ENCODE results near the gene WBP1.
"Not testable (repeated sequence)": the region's sequence is repeated elsewhere in the genome, so short reads cannot be mapped to it uniquely, and the experiment has no call there.

WBP1 gene

DNA sequence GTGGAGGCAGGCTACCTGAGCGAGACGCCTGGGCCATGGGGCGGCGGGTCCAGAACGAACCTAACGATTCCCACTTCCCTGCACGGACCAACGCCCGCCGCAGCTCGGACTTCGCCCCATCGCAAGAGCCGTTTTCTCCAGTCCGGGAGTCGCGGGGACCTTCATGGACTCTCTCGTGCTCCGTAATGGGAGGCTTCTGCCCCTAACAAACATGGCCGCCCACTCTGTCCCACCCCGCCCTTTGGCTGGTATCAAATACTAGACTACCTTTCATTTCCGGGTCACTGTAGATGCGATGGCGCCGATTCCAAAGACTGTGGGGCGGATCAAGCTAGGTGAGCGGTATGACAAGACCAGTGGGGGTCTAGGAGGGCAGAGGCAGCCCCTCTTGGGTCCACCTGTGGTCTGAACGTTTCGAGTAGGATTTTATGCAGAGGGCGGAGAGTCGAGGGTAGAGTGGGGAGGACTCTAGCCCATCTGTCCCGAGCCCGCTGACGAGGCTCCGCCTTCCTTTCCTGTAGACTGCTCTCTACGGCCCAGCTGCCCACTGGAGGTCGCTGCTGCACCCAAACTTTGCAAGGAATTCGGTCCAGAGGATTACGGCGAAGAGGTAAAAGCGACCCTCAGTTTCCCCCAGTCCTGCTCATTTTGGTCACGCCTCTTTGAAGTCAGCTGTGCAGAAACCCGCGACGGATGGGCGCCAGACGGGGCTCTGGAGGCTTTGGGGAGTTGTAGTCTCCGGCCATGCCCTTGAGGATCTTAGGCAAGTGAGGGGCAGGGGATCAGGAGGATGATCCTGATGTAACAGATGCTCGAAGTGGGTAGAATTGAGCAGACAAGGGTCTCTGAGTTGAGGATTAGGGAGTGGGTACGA is 24.8 kb downstream of the WBP1 start, which contains the start of the genes CCDC142 and TTC31:
Gene CCDC142 (minus strand): TSS at position 198 of the 874 bp plus-strand sequence. CDS start 161 bp downstream, at position 37.
Gene TTC31 (plus strand): TSS at position 281 of the 874 bp plus-strand sequence. CDS start 15 bp downstream, at position 296.
- DNase-seq (ENCODE audit: low read depth): peak; percentile 79

DNA sequence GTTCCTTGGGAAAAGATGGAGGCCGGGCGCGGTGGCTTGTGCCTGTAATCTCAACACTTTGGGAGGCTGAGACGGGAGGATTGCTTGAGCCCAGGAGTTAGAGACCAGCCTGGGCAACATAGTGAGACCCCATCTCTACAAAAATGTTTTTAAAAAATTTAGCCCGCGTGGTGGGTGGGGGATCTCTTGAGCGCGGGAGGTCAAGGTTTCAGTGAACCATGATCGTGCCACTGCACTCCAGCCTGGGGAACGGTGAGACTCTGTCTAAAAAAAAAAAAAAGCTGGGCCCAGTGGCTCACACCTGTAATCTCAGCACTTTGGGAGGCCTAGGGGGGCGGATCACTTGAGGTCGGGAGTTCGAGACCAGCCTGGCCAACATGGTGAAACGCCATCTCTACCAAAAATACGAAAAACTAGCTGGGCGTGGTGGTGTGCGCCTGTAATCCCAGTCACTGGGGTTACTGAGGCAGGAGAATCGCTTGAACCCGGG is 25.5 kb downstream of the WBP1 start:
- DNase-seq (ENCODE audit: low read depth): not testable (repeated sequence)

DNA sequence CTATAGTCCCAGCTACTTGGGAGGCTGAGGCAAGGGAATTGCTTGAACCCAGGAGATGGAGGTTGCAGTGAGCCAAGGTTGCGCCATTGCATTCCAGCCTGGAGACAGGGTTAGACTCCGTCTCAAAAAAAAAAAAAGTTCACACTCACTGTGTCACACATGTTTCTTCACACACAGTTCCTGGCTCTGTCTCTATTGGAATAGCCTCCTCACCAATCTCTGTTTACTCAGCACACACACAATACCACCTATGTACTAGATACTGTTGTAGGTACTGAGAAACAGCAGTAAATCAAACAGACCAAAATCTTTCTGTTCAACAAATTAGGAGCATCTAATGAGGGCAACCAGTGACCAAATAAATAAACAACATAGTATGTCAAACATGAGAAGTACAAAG is 27.9 kb downstream of the WBP1 start:
- DNase-seq (ENCODE audit: low read depth): no peak

DNA sequence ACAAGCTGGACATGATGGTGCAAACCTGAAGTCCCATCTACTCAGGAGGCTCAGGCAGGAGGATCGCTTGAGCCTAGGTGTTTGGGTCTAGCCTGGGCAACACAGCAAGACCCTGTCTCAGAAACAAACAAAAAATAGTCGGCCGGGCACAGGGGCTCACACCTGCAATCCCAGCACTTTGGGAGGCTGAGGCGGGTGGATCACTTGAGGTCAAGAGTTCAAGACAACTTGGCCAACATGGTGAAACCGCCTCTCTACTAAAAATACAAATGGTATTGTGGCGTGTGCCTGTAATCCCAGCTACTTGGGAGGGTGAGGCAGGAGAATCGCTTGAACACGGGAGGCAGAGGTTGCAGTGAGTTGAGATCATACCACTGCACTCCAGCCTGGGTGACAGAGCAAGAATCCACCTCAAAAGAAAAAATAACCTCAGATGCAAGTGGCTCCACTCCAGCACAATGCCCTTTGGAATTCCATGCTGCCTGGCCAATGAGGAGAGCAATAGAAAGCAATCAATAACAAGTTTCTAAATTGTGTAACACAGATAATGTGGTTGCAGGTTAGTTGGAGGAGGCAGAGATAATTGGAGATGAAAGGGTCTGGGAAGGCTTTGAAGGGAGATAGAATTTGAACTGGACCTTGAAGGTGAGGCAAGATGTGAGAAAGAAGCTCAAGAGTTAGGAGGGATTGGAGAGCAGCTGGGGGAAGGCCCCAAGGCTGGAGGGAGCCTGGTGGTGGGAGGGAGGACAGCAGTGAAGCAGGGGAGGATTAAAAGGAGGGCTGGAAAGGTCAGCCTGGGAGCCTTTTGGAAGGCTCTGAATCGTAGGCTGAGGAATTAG is 30.6 kb downstream of the WBP1 start:
- no peak for DNase-seq (ENCODE audit: low read depth)

DNA sequence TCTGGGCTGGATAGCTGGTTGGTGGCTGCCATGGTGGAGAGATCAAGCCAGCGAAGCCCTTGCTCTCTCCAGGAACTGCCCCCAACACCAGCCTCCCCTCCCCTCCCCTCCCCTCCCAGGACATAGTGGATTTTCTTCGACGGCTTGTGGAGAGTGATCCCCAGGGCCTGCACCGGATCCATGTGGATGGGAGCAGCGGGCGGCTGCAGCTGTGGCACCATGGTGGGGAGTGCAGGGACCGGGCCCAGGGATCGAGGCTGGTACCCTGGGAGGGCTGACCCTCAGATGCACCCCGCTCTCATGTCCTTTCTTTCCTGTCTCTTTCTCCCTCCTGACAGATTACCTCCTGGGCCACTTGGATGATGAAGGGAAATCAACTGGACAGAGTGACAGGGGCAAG is 31.7 kb downstream of the WBP1 start:
- no peak for DNase-seq (ENCODE audit: low read depth)

DNA sequence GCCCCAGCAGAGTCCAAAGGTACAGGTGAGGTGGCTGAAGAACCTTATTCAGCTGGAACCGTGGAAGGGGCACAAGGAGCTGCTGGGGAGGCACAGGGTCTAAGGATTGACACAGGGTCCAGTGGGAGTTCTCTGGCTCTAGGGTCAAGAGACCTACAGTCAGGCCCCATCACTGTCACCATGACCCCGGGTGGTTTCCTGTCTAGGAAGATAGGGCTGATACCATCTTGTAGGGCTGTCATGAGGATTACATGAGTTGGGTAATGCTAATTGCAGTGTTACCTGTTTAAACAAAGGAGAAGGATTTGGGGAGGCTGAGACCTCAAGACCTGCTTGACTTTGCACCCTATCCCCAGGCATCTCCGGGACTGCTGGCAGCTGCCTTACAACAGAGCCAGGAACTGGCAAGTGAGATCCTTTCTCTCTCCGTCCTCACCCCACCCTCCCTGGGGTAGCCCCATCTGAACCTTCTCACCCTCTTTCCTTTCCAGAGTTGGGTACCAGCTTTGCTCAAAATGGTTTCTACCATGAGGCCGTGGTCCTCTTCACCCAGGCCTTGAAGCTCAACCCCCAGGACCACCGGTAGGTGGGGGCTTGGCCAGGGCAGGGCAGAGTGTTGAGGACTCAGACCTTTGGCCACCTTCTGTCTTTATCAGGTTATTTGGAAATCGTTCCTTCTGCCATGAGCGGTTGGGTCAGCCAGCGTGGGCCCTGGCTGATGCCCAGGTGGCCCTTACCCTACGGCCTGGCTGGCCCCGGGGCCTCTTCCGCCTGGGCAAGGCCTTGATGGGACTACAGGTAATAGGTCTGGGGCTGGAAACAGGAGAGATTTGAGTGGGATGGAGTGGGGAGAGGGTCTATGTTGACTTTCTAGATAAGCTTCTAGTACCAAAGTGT is 33.7 kb downstream of the WBP1 start:
- DNase-seq (ENCODE audit: low read depth): no peak

DNA sequence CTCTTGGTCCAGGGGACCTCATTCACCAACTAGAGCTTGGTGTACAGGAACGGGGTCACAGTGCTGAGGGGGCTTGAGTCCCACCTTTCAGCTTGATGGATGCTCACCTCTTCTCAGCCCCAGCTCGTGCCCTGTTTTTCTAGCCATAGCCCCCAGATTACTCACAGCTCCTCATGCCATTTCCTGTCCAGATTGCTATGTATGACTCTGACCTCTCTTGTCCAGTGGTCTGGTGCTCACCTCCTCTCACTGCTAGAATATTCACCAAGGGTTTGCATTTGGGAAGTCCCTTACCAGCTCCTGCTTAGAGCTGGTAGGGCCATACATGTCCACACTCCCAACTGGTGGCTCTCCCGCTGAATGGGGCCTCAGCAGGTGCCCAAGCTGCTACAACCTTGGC is 35.3 kb downstream of the WBP1 start:
- no peak for DNase-seq (ENCODE audit: low read depth)

DNA sequence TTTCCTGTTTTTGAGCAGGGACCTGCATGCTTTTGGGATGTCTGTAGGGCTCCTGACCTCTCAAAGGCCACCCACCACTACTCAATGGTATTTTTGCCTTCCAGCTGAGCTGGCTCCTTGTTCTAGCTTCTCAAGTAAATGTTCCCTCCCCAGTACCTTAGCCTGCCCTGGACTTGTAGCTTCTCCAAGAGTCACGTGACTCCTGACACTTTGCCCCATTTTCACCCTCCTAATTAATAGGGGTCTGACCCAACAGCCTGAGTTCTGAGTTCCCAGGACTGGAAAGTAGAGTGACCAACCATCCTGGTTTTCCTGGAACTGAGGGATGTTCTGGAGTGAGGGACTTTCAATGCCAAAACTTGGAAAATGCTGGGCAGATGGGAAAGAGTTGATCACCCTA is 37.2 kb downstream of the WBP1 start:
- no peak for DNase-seq (ENCODE audit: low read depth)

DNA sequence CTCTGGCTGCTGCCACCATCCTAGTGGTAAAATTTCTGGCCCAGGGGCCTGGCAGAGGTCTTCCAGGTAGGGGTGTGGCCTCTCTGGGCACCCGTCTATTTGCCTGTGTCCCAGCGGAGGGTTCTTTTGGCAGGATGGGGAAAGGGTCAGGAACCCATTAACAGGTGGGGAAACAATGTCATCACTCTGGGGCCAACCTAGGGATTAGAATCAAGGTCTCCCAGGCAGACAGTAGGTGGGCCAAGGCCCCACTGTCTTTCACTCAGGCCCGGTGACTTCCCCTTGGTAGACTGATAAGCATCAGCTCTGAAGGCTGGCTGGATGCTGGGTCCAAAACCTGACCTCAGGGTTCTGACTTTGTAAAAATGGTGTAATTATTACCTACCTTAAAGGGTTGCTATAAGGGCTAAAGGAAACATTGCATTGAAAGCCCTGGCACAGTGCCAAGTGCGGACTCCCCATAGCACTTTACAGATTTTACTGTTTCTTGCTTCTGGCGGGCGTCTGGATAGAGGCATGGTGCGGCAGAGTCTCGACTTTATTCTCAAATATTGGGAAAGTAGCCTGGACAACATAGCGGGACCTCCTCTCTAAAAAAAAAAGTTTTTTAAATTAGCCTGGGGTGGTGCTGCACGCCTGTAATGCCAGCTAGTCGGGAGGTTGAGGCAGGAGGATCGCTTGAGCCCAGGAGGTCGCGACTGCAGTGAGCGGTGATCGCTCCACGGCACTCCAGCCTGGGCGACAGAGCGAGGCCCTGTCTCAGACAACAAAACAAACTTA is 38.9 kb downstream of the WBP1 start:
- no peak for DNase-seq (ENCODE audit: low read depth)

DNA sequence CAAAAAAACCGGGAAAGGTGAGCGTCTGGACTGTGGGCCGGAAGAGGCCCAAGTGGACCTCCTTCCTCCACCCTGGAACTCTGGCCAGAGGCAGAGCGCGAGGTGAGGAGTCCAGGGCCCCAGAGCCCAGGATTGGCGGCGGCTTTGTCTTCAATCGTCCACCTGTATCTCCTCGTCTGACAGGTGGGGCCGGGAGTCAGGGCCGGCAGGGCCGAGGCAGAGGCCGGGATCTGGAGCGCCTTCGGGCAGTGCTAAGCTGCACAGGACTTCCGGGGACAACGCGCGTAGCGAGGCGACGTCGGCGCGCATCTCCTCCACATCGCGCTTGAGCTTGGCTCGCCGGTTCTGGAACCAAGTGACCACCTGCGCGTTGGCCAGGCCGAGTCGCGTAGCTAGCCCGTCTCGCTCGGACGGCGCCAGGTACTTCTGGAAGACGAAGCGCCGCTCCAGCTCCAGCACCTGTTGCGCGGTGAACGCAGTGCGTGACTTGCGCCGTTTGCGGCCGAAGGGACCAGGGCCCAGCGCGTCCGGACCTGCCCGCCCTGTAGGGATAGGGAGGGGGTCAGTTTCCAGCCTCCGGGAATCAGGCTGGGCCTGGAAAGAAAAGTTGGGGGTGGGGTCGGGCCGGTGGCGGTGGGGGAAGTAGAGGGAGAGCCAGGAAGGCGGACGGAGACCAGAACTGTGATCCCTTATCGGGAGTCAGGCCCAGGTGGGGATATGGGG is 39.7 kb downstream of the WBP1 start:
- DNase-seq (ENCODE audit: low read depth): no peak

DNA sequence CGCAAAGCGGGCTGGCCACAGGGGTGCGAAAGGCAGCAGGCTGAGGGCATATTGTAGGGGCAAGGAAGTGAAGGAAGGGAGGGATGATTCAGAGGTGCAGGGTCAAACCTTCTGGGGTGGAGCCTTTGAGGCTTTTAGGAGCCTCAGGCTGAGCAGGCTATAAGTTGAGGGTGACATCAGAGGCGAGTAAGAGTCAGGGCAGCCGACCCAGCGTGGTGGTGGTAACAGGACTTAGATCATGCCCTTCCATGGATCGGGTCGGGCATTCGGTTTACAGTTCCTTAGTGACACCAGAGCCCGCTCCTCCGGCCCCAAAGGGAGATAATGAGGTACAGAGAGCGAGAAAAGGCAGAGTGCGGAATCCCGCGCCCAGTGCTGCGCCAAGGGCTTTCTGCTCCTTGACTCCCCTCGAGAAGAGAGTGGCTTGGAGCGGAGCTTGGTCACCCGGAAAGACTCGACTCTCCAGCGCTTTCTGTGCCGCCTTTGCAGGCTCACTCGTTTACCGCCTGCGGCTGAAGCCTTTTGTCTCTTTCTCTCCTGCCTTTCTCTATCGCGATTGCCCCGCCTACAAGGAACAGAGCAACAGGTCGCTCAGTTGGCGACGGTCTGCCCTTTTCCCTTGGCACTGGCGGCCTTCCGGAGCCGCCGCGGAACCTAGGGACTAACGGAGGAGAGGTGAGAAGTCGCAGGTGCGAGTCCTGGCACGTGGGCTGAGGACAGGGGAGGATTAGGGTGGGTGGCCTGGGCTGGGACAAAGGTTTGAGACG is 40.4 kb downstream of the WBP1 start:
- no peak for DNase-seq (ENCODE audit: low read depth)

DNA sequence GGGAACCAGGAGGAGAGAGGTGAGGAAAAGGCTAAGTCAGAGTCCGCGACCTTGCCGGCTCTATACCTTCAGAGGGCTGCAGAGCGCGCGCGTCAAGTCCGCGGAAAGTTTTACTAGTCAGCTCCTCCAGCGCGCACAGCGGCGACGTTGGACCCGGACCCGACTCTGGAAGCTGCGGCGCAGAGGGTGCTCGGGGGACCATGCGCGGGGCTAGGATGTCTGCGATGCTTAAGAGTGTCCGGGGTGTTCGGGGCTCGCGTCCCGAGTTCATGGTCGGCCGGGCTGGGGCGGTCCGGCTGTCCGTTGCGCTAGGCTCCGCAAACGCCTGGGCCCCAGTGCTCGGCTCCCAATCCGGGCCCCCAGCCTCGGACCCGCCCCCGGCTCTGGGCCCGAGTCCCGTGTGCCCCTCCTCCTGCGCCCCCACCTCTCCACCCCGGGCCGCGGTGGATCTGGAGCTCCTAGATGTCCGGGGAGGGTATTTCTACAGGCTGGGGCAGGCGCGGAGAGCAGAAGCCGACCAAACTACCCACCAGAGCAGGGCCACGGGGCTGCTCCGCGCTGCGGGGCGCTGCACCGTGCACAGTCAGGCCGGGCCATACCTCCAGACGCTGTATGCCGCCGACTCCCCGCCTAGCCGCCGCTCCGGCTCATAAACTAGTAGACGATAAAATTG is 41.2 kb downstream of the WBP1 start, which contains the start of gene LBX2:
Gene LBX2 (minus strand): TSS at position 337 of the 673 bp plus-strand sequence. CDS start 66 bp downstream, at position 271.
- no peak for DNase-seq (ENCODE audit: low read depth)

DNA sequence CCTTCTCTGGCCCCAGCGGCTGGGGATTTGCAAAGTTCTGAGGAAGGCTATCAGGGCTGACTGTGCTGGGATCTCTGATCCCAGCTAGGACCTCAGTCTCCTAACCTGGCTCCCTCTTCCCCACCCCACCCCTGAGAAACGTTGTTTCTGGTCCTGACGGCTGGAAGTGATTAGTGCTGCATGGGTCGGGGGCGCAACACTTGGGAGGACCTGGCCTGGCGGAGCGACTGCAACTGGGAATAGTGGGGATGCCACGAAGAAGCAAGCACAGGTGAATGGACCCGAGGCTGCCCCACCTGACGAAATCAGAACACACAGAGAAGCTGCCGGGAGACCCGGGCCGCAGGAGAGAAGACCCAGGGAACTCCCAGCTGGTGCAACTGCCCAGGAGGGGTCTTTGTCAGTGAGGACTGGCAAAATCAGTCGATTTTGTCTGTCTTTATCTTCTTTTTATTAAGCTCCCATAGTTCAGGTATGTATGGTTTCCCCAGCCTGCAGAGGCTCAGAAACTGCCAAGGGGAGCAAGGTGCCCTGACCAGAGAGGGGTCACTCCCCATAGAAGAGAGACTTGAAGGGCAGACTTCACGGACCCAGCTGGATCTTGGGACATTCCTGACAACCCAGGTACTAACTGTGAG is 41.8 kb downstream of the WBP1 start:
- DNase-seq (ENCODE audit: low read depth): no peak

DNA sequence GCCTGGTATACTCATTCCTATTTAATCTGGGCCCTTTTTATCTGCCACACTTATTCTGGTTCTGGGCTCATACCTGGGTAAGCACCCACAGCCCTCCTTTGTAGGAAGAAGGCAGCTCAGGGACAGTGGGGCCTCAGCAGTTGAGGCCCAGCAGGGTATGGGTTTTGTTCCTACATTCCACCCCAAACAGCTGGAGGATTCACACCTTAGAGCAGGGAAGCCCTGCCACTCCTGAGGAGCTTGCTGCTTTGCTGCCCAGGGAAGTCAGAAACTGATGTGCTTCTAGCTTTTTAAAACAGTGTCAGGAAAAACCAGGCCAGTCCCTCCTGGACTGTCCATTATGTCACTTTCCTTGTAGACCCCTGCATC is 42.3 kb downstream of the WBP1 start:
- DNase-seq (ENCODE audit: low read depth): no peak

DNA sequence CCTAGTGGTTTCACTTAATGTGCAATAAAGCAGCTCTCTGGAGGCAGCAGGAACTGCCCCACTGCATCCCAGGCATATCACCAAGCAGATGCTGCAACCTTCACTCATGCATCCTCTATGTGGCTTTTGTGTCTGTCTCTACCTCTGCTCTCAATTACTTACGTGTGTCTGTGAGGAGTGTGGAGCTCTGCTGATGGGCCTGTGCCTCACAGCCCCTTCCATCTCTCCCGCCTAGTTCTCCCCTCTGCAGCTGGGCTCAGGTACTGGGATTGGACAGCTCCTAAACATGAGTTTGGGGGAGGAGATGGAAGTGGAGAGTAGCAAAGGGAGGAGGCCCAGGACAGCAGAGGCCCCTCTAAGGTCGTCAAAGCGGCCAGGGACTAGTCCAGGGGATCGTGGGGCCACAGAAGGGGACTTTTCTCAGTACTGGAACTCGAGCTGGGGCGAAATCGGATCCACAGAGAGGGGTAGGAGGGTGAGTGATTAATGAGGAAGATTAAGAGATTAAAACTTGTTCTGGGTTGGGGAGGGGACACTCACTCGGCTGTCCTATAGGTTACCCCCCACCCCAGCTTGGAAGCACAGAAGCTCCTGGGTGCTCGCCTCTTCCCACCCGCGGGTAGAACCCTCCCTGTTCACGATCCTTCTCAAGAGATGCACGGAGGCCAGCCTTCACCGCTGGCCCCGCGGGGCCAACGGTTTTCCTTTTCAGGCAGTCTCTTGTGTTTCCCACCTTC is 43.3 kb downstream of the WBP1 start:
- no peak for DNase-seq (ENCODE audit: low read depth)

DNA sequence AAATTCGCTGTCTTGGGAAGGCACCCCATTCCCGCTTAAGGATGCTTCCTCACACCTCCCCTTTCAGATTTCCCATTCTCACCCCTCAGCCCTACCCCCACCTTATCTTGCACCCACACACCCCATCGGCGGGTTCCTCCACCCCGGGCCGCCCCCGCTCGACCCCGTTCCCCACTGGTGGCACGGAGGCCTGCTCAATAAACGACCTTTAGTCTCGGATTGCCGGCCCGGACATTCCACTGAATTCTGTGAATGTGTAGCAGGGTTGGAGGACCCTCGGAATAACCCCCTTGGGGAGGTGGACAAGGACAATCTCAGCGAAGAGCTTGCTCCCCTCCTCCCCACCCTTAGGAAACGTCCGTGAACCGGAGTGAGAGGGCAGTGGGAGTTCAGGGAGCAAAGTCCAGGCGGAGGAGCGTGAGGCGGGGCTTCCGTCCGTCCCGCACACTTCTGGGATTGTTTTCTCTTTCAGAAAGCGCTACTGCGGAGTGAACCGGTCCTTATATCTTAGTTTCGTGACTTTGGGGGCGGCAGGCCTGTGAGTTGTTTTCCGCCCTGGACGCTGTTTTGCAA is 44.0 kb downstream of the WBP1 start:
- DNase-seq (ENCODE audit: low read depth): no peak

All from CMK (cell line).